ENCODE results near the gene CLCN6. TPM values are rescaled to one million over a fixed set of nuclear protein-coding genes. Genes with fewer than 3 reads are reported as not detected.

Gene CLCN6
- polyA plus RNA-seq, 1 experiment = 6.1 TPM

GRCh38 chr1:11780380-11781147 is 25.4 kb upstream of the CLCN6 start:
- ChIA-PET POLR2A (no interaction called here), CTCF (no interaction called here)
- H3K27me3 ChIP-seq (ENCODE audit: control insufficient read depth, insufficient read depth, low read length) = no peaks in the 10 kb centered on the region; the same call in 1 of the 2 replicates
- no peak for TF ChIP-seq CTCF (IDR thresholded peaks at IDR 0.05; ENCODE audit: insufficient read depth, low read depth, low read length)
- no peak overlapping the region for H3K4me3 ChIP-seq (ENCODE audit: low read depth, low read length)
- H3K36me3 ChIP-seq (ENCODE audit: control insufficient read depth, insufficient read depth, low read length) = no peaks in the 10 kb centered on the region
- DNase-seq (ENCODE audit: low read depth) = no peak

- ChIA-PET POLR2A (no interaction called here), CTCF (no interaction called here)
- TF ChIP-seq CTCF (IDR thresholded peaks at IDR 0.05; ENCODE audit: insufficient read depth, low read depth, low read length) = no peak
- DNase-seq (ENCODE audit: low read depth) = no peak
- Histone ChIP-seq H3K4me3 (ENCODE audit: low read depth, low read length) (no peak overlapping the region), H3K27me3 (ENCODE audit: control insufficient read depth, insufficient read depth, low read length) (no peaks in the 10 kb centered on the region; the same call in 1 of the 2 replicates), H3K36me3 (ENCODE audit: control insufficient read depth, insufficient read depth, low read length) (no peaks in the 10 kb centered on the region)
Observed at GRCh38 chr1:11781297-11781696, 24.7 kb upstream of the CLCN6 start.

GRCh38 chr1:11782127-11782708 is 23.8 kb upstream of the CLCN6 start:
- no peak for DNase-seq (ENCODE audit: low read depth)
- Histone ChIP-seq H3K36me3 (ENCODE audit: control insufficient read depth, insufficient read depth, low read length) (no peaks in the 10 kb centered on the region), H3K4me3 (ENCODE audit: low read depth, low read length) (no peak overlapping the region), H3K27me3 (ENCODE audit: control insufficient read depth, insufficient read depth, low read length) (no peaks in the 10 kb centered on the region; the same call in 1 of the 2 replicates)
- no peak for TF ChIP-seq CTCF (IDR thresholded peaks at IDR 0.05; ENCODE audit: insufficient read depth, low read depth, low read length)
- ChIA-PET POLR2A (no interaction called here), CTCF (no interaction called here)

GRCh38 chr1:11783556-11783955 is 22.4 kb upstream of the CLCN6 start:
- TF ChIP-seq CTCF (IDR thresholded peaks at IDR 0.05; ENCODE audit: insufficient read depth, low read depth, low read length) = no peak
- ChIA-PET CTCF (interaction anchor here (0.7 kb wide), 1 partner anchor 12 kb away, joined by 3 read pairs; no protein-coding TSS in a partner anchor), POLR2A (no interaction called here)
- no peaks in the 10 kb centered on the region for H3K27me3 ChIP-seq (ENCODE audit: control insufficient read depth, insufficient read depth, low read length)
- H3K36me3 ChIP-seq (ENCODE audit: control insufficient read depth, insufficient read depth, low read length) = peaks cover 2% of the 10 kb centered on the region
- no peak overlapping the region for H3K4me3 ChIP-seq (ENCODE audit: low read depth, low read length)
- no peak for DNase-seq (ENCODE audit: low read depth)

GRCh38 chr1:11784256-11784992 is 21.6 kb upstream of the CLCN6 start:
- no peak for TF ChIP-seq CTCF (IDR thresholded peaks at IDR 0.05; ENCODE audit: insufficient read depth, low read depth, low read length)
- POLR2A ChIA-PET = no interaction called here
- CTCF ChIA-PET = interaction anchor here (0.6 to 1.7 kb wide), 10 partner anchors 10 to 271 kb away, joined by 3 to 7 read pairs (median 4); partner anchors contain the start of genes CLCN6 and MTHFR
- DNase-seq (ENCODE audit: low read depth) = no peak
- Histone ChIP-seq H3K4me3 (ENCODE audit: low read depth, low read length) (no peak overlapping the region), H3K36me3 (ENCODE audit: control insufficient read depth, insufficient read depth, low read length) (peaks cover 2% of the 10 kb centered on the region), H3K27me3 (ENCODE audit: control insufficient read depth, insufficient read depth, low read length) (no peaks in the 10 kb centered on the region)
